NCI-H1092 (cell line): ENCODE measurements around the gene WWOX.

ENCODE experiments used
- DNase-seq: peaks from one replicate; lab custom pipeline; 2025; lab: John Stamatoyannopoulos, UW

WWOX gene

GRCh38 chr16:78227855-78228254, 128.4 kb downstream of the WWOX start:
- DNase-seq: peak; percentile 12

GRCh38 chr16:78228704-78229103, 129.2 kb downstream of the WWOX start:
- no peak for DNase-seq

GRCh38 chr16:78230832-78231231, 131.4 kb downstream of the WWOX start:
- DNase-seq: no peak

GRCh38 chr16:78235168-78235800, 135.8 kb downstream of the WWOX start:
- DNase-seq: peak; percentile 70

- no peak for DNase-seq
These were observed 136.4 kb downstream of the WWOX start for GRCh38 chr16:78235876-78236275.

- DNase-seq: no peak
These were observed 138.4 kb downstream of the WWOX start for GRCh38 chr16:78237841-78238240.

- no peak for DNase-seq
These were observed 141.2 kb downstream of the WWOX start for GRCh38 chr16:78240459-78241222.

GRCh38 chr16:78242239-78242630, 142.8 kb downstream of the WWOX start:
- no peak for DNase-seq

GRCh38 chr16:78244131-78244895, 144.9 kb downstream of the WWOX start:
- no peak for DNase-seq

GRCh38 chr16:78246559-78246958, 147.1 kb downstream of the WWOX start:
- DNase-seq: no peak

- peak; percentile 68 for DNase-seq
These were observed 149.6 kb downstream of the WWOX start for GRCh38 chr16:78249056-78249455.

- DNase-seq: no peak
These were observed 150.4 kb downstream of the WWOX start for GRCh38 chr16:78249832-78250231.

GRCh38 chr16:78251115-78251514, 151.7 kb downstream of the WWOX start:
- no peak for DNase-seq

GRCh38 chr16:78252757-78253156, 153.3 kb downstream of the WWOX start:
- no peak for DNase-seq

GRCh38 chr16:78254841-78255240, 155.4 kb downstream of the WWOX start:
- DNase-seq: no peak

GRCh38 chr16:78256686-78257375, 157.4 kb downstream of the WWOX start:
- DNase-seq: no peak

- no peak for DNase-seq
These were observed 157.9 kb downstream of the WWOX start for GRCh38 chr16:78257376-78257728.

GRCh38 chr16:78258375-78259065, 159.1 kb downstream of the WWOX start:
- DNase-seq: no peak

- no peak for DNase-seq
These were observed 160.4 kb downstream of the WWOX start for GRCh38 chr16:78259873-78260272.

GRCh38 chr16:78264642-78265041, 165.2 kb downstream of the WWOX start:
- no peak for DNase-seq

- DNase-seq: no peak
These were observed 169.8 kb downstream of the WWOX start for GRCh38 chr16:78269256-78269655.

GRCh38 chr16:78271981-78272380, 172.5 kb downstream of the WWOX start:
- DNase-seq: no peak
